Stomach (tissue), 9 donors: ENCODE results near the gene AVL9. TPM values are rescaled to one million over a fixed set of nuclear protein-coding genes. Genes with fewer than 3 reads are reported as not detected.

Experiments used
- DNase-seq, 2 donors: peaks; one replicate each; pipeline versions ENCODE4 v3.0.0 to v3.0.0-alpha.2; 2013 to 2019
- H3K27ac ChIP-seq, 5 donors: fragments of 200-600 bp in 4 of 5; sonication (generic) in 4 of 5; one replicate each; pipeline ENCODE4 v1.5.1; 2013 to 2019; ENCODE audit warnings: mild to moderate bottlenecking in 1 of 5, moderate library complexity in 1 of 5
- H3K27me3 ChIP-seq, 3 donors: fragments of 200-600 bp; sonication (generic); one replicate each; pipeline ENCODE4 v1.5.1; 2017 to 2019; ENCODE audit warnings: mixed run types in 1 of 3
- H3K36me3 ChIP-seq, 4 donors: fragments of 200-600 bp; sonication (generic); 1 replicate in 3 of 4; 2 replicates in 1 of 4; pipeline ENCODE4 v1.5.1; 2016 to 2019
- H3K4me1 ChIP-seq, 4 donors: fragments of 200-600 bp; sonication (generic); one replicate each; pipeline ENCODE4 v1.5.1; 2016 to 2019
- H3K4me3 ChIP-seq, 4 donors: fragments of 200-600 bp; sonication (generic) in 3 of 4; one replicate each; pipeline ENCODE4 v1.5.1; 2016 to 2019; ENCODE audit warnings: mild to moderate bottlenecking in 1 of 4
- H3K9me3 ChIP-seq, 4 donors: fragments of 200-600 bp; sonication (generic); one replicate each; pipeline ENCODE4 v1.5.1; 2016 to 2019
- CTCF ChIP-seq, 7 experiments: fragments of 450-650 bp in 4 of 7; fragments of 200-600 bp in 3 of 7; sonication (generic) in 3 of 7; IDR thresholded peaks; one replicate each; pipeline ENCODE4 v1.5.1; 2016 to 2019; ENCODE audit warnings: antibody characterized with exemption in 7 of 7, control low read depth in 2 of 7, mild to moderate bottlenecking in 1 of 7
- EP300 ChIP-seq: sonication (generic); formaldehyde crosslinking; IDR thresholded peaks from one replicate; pipeline ENCODE4 v1.6.1; 2017; ENCODE audit warnings: antibody characterized with exemption
- POLR2A ChIP-seq, 4 donors: fragments of 450-650 bp; IDR thresholded peaks; one replicate each; pipeline ENCODE4 v1.6.1; 2016; ENCODE audit warnings: antibody characterized with exemption in 4 of 4, control low read depth in 2 of 4, mild to moderate bottlenecking in 1 of 4, moderate library complexity in 1 of 4
- POLR2AphosphoS5 ChIP-seq, 3 donors: sonication (generic); formaldehyde crosslinking; IDR thresholded peaks; one replicate each; pipeline ENCODE4 v1.6.1; 2016; ENCODE audit warnings: antibody characterized with exemption in 3 of 3
- WGBS, 5 donors: extraction: QIAGEN DNeasy Blood & Tissue Kit in 3 of 5; methylation state at CpG; one replicate each; pipeline versions ENCODE4 v1.1.5 to v1.1.7; 2013 to 2018; 5-methylcytosine and 5-hydroxymethylcytosine counted together
- intact Hi-C: fragments of 100-400 bp; cut with DNase I; formaldehyde crosslinking; loops from one replicate; pipeline ENCODE4 v1.15.1; 2023; ENCODE audit warnings: low total_unique reads
- polyA plus RNA-seq, 3 donors: library from polyadenylated mRNA; stranded (reverse); fragments of 200-250 nt; gene quantifications; one replicate each; pipeline ENCODE4 v1.2.3, GENCODE V29; 2013
- total RNA-seq, 5 donors: library from RNA; depleted of rRNA; stranded (reverse); fragments of >200 nt; gene quantifications; one replicate each; pipeline versions ENCODE4 v1.1.0 to v1.2.3, GENCODE V29; 2014 to 2016
- donor health status: healthy with polysubstance abuse.
- donor health status: Bipolar disorder and iron deficiency.
- donor health status: healthy.

Gene AVL9
- total and polyA plus RNA-seq, 8 donors = 7.2 to 197 (median 36.4) TPM

GRCh38 chr7:32458025-32458424 is 37.3 kb upstream of the AVL9 start:
- H3K27ac ChIP-seq = no peak overlapping the region
- no peaks in the 10 kb centered on the region for H3K9me3 ChIP-seq
- 38 to 81% (median 71%) methylated on average over 3 of the region's 3 CpGs for WGBS, 5 donors
- H3K36me3 ChIP-seq = no peaks in the 10 kb centered on the region
- no peaks in the 10 kb centered on the region for H3K27me3 ChIP-seq
- TF ChIP-seq POLR2A (IDR thresholded peaks at IDR 0.05) (no peak), EP300 (no peak), POLR2AphosphoS5 (IDR thresholded peaks at IDR 0.05) (no peak), CTCF (IDR thresholded peaks at IDR 0.05) (no peak)
- peaks cover 0 to 5% (median 0%) of the 10 kb centered on the region in 4 donors for H3K4me1 ChIP-seq
- H3K4me3 ChIP-seq = no peak overlapping the region
- intact Hi-C loops = no loop called here
- no peak for DNase-seq

- Histone ChIP-seq H3K4me3 (no peak overlapping the region), H3K27ac (no peak overlapping the region)
- no peak for TF ChIP-seq CTCF (IDR thresholded peaks at IDR 0.05)
- no peak for TF ChIP-seq POLR2A (IDR thresholded peaks at IDR 0.05)
- no peak for TF ChIP-seq POLR2AphosphoS5 (IDR thresholded peaks at IDR 0.05)
These were observed 35.5 kb upstream of the AVL9 start for GRCh38 chr7:32459788-32460187.

GRCh38 chr7:32461484-32461883 is 33.8 kb upstream of the AVL9 start:
- intact Hi-C loops = no loop called here
- no peaks in the 10 kb centered on the region for H3K36me3 ChIP-seq
- TF ChIP-seq CTCF (IDR thresholded peaks at IDR 0.05) (no peak), POLR2A (IDR thresholded peaks at IDR 0.05) (no peak), POLR2AphosphoS5 (IDR thresholded peaks at IDR 0.05) (no peak), EP300 (no peak)
- no peaks in the 10 kb centered on the region for H3K9me3 ChIP-seq
- peaks cover 0 to 5% (median 0%) of the 10 kb centered on the region in 4 donors for H3K4me1 ChIP-seq
- 15 to 68% (median 53%) methylated on average over 2 of the region's 2 CpGs for WGBS, 5 donors
- no peaks in the 10 kb centered on the region for H3K27me3 ChIP-seq
- no peak overlapping the region for H3K27ac ChIP-seq
- no peak overlapping the region for H3K4me3 ChIP-seq
- peak in 1 of 2 donors; percentile 6 for DNase-seq

More at GRCh38 chr7:32459788-32460187, 35.5 kb upstream of the AVL9 start:
- 68 to 95% (median 83%) methylated on average over 2 of the region's 2 CpGs for WGBS, 5 donors
- H3K9me3 ChIP-seq = no peaks in the 10 kb centered on the region
- intact Hi-C loops = no loop called here
- H3K4me1 ChIP-seq = peaks cover 0 to 5% (median 0%) of the 10 kb centered on the region in 4 donors
- H3K36me3 ChIP-seq = no peaks in the 10 kb centered on the region
- no peak for DNase-seq
- no peaks in the 10 kb centered on the region for H3K27me3 ChIP-seq

GRCh38 chr7:32462451-32462850 is 32.8 kb upstream of the AVL9 start:
- no peak for DNase-seq
- no peaks in the 10 kb centered on the region for H3K27me3 ChIP-seq
- no peak overlapping the region for H3K27ac ChIP-seq
- no peak for TF ChIP-seq EP300
- TF ChIP-seq POLR2A (IDR thresholded peaks at IDR 0.05) = no peak
- TF ChIP-seq CTCF (IDR thresholded peaks at IDR 0.05) = no peak
- TF ChIP-seq POLR2AphosphoS5 (IDR thresholded peaks at IDR 0.05) = no peak
- no peak overlapping the region for H3K4me3 ChIP-seq
- no peaks in the 10 kb centered on the region for H3K9me3 ChIP-seq
- H3K36me3 ChIP-seq = no peaks in the 10 kb centered on the region
- peaks cover 0 to 5% (median 0%) of the 10 kb centered on the region in 4 donors for H3K4me1 ChIP-seq
- intact Hi-C loops = no loop called here
